G401 (cell line): ENCODE measurements around the gene PSMA4. TPM values are rescaled to one million over a fixed set of nuclear protein-coding genes. Genes with fewer than 3 reads are reported as not detected.
A peak's percentile ranks its signal among the peaks of the same experiment; 100 is the strongest.
"Not testable (repeated sequence)": the region's sequence is repeated elsewhere in the genome, so short reads cannot be mapped to it uniquely, and the experiment has no call there.

Source experiments
- DNase-seq: peaks from one replicate; pipeline ENCODE4 v3.0.0-alpha.2; 2015; ENCODE audit warnings: low spot score
- in situ Hi-C: cut with HindIII; loops from 2 replicates; pipeline ENCODE4 v1.10.0; 2016; ENCODE audit warnings: low sequenced_read_pairs, mixed read lengths
- total RNA-seq: library from RNA; depleted of rRNA; stranded (reverse); fragments of >200 nt; shearing (Covaris generic); gene quantifications from 2 replicates; pipeline ENCODE4 v1.2.3, GENCODE V29; 2014; rRNA removed

The PSMA4 gene
- total RNA-seq: 481 and 600 TPM in 2 replicates

DNA sequence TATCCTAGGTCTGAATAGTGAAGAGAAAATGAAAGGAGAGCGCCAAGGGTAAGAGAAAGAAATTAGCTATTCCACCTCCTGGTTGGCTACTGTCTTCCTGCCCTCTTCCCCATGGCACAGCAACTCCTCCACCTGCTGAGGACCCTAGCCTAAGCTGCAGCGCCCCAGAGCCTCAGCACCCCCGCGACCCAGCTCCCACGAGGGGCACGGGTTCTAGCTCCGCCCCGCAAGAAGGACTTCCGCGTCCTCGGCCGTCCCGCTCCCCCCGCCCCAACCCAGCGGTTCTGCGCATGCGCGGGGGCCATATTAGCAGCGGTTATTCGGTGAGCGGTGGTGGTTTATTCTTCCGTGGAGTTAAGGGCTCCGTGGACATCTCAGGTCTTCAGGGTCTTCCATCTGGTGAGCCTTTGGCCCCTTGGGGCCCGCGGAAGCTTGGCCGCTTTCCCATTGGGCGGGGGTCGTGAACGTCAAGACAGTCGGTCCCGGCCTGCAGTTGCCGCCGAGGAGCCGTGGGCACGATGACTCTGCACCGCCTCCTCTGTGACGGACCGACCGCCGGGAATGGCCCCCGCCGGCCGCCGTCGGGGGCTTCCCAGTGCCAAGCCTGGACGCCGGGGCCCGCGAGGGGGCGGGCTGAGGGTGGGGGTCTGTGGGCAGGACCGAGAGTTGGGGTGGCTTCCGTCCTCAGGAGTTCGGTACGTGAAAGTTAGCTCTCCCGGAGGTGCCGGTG is at the start of gene PSMA4:
PSMA4 (plus strand) TSS at position 304 of the 730 bp plus-strand sequence. CDS start 1,484 bp downstream, outside the sequence.
- in situ Hi-C loops: no loop called here
- peak; percentile 85 for DNase-seq

DNA sequence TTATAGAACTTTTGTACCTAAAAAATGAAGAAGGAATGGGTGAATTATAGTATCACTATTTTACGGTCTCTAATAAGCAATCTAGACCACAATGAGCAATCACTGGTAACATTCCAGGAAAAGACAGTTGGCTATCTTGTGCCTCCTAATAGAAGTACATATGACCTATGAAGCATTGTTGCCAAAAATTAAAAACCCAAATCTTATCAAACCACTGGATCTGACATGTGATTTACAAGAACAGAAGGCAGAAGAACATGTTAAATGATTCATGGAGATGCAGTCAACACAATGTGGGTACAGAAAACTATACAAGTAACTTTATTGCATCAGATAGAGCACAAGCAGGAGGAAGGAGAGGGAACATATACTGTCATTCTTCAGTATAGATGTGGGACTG is 47.4 kb upstream of the PSMA4 start:
- in situ Hi-C loops: no loop called here
- no peak for DNase-seq

DNA sequence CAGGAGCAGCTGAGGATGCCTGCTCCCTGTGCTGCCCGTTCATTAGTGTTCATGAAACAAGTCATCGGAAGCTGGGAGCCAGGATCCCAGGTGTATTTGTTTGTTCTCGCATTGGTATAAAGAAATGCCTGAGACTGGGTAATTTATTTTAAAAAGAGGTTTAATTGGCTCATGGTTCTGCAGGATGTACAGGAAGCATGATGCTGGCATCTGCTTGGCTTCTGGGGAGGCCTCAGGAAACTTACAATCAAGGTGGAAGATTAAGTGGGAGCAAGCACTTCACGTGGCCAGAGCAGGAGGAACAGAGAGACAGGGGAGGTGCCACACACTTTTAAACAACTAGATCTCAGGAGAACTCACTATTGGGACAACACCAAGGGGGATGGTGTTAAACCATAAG is 38.4 kb upstream of the PSMA4 start:
- in situ Hi-C loops: no loop called here
- DNase-seq: no peak

- DNase-seq: no peak
- in situ Hi-C loops: no loop called here
These were observed 37.6 kb upstream of the PSMA4 start for GRCh38 chr15:78502641-78503040.

DNA sequence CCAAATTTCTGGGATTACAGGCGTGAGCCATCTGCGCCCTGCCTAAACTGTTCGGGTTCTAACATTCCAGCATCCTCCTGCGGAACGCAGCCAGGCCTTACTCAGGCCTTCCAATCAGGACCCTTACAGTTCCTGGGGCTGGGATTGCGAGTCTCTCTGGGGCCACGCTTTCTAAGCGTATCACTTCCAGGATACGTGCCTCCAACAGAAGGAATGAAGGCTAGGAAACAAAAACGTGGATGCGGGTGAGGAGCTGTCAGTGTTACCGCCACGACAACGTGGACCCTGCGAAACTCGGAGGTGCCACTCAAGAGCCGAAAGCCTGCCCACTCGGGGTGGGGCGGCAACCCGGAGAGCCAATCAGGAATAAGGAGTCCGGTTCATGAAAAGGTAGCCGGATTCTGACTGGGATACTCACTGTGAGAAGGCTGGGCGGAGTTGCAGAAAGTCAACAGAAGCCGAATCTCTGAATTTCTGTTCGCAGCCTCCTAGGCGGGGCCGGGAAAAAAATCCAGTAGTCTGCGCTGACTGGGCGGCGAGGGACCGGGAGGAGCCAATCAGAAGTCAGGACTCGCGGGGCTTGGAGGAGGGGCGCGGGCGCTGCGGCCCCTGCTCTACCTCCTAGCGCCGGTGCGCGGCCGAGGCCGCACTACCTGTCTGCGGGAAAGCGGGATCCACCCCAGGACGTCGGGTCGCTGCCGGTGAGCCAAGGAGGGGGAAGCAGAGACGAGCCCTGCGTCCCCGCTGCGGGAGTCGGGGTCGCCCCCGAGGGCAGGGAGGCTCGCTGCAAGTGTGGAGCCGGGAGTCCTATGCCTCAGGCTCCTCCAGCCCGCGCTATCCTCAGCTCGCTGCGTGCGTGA is 33.0 kb upstream of the PSMA4 start, which contains the start of gene HYKK:
HYKK (plus strand) TSS at position 607 of the 860 bp plus-strand sequence. CDS start 5,512 bp downstream, outside the sequence.
- in situ Hi-C loops: no loop called here
- peak; percentile 99 for DNase-seq

GRCh38 chr15:78507831-78508160 is 32.4 kb upstream of the PSMA4 start:
- no peak for DNase-seq
- in situ Hi-C loops: no loop called here

DNA sequence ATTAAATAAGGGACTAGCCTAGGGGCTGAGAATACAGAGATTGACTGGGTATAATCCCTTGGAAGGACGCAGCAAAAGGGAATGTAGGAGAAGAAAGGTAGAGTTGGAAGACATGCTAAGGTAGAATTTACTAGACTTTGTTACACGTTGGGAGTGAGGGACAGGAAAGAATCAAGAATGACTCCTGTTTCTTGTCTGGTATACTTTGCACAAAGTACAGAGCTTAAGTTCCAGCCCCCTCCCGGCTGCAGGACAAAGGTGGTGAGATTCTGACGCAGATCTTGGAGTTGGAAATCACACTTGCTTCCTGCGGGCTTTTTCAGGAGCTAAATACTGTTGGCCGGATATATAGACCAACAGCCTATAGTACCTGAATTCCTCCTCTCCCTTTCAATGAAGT is 32.0 kb upstream of the PSMA4 start:
- no peak for DNase-seq
- in situ Hi-C loops: no loop called here

GRCh38 chr15:78509726-78510312 is 30.4 kb upstream of the PSMA4 start:
- in situ Hi-C loops: no loop called here
- no peak for DNase-seq

DNA sequence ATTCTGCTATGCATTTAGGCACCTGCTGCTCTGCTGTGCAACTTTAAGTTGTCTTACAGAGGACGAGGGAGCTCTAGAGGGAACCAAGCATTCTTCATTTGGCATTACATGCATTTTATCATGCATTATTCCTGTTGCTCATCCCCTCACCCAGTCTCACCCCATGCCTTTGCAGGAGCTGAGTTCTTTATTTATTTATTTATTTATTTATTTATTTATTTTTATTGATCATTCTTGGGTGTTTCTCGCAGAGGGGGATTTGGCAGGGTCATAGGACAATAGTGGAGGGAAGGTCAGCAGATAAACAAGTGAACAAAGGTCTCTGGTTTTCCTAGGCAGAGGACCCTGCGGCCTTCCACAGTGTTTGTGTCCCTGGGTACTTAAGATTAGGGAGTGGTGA is 20.2 kb upstream of the PSMA4 start:
- DNase-seq, in situ Hi-C loops: not testable (repeated sequence)

- no peak for DNase-seq
- in situ Hi-C loops: no loop called here
These were observed 16.0 kb upstream of the PSMA4 start for GRCh38 chr15:78524230-78524629.

- no peak for DNase-seq
- in situ Hi-C loops: no loop called here
These were observed 12.9 kb upstream of the PSMA4 start for GRCh38 chr15:78527325-78527724.

DNA sequence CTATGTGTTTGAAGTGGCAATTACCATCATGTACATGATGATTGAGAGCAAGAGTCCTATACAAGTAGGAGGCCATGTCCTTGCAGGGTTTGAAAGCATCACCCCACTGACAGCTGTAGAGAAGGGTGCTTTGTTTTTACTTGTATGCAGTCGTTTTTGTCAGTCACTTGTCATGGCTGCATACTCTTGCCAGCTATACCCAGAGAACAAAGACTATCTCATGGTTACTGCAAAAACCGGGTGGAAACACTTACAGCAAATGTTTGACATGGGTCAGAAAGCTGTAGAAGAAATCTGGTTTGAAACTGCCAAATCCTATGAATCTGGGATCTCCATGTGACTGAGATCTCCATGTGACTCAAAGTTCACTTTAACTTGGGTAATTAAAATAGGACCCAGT is 6.9 kb upstream of the PSMA4 start:
- no peak for DNase-seq
- in situ Hi-C loops: no loop called here

DNA sequence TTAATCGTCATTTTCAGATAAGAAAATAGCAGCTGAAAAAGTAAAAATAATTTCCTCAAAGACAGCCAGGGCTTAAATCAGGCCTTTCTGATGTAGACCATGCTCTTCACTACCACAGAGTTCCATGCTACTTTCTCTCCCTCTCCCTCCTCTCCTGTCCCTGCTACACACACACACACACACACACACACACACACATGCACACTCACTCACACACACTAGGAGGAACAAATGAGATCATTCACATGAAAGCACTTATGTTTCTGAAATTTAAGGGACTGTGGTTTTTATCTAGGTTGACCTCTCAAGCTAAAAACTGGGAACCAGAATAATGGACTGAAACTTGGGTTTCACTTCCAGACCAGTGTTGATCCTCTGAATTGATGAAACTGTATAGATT is 4.1 kb upstream of the PSMA4 start:
- DNase-seq: no peak
- in situ Hi-C loops: no loop called here

DNA sequence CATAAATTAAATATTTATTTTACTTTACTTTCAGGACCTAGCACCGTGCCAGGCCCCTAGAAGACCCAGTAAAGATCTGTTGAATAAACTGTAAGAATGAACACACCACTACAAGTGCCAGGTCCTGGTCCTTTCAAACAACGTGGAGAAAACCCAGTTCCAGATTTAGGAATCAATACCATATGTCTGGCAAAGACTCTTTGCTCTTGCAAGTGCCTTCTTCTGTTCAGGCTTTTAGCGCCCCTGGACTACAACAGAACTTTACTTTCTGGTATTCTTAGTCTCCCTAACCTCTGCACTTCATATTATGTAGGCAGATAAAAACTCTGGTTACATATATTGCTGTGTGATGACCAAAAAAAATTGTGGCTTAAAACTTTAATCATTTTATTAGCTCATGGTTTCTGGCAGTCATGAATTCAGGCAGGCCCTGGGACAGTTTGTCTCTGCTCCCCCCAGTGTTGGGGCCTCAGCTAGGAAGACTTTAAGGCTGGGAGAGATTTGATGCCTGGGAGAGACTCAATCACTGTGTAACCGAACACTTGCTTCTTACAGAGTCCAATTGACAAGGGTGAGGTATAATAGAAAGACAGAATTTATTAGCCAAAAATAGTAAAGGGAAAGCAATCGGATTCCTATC is 2.9 kb upstream of the PSMA4 start:
- no peak for DNase-seq
- in situ Hi-C loops: no loop called here

GRCh38 chr15:78538358-78538757 is 1.9 kb upstream of the PSMA4 start:
- in situ Hi-C loops: no loop called here
- DNase-seq: no peak

DNA sequence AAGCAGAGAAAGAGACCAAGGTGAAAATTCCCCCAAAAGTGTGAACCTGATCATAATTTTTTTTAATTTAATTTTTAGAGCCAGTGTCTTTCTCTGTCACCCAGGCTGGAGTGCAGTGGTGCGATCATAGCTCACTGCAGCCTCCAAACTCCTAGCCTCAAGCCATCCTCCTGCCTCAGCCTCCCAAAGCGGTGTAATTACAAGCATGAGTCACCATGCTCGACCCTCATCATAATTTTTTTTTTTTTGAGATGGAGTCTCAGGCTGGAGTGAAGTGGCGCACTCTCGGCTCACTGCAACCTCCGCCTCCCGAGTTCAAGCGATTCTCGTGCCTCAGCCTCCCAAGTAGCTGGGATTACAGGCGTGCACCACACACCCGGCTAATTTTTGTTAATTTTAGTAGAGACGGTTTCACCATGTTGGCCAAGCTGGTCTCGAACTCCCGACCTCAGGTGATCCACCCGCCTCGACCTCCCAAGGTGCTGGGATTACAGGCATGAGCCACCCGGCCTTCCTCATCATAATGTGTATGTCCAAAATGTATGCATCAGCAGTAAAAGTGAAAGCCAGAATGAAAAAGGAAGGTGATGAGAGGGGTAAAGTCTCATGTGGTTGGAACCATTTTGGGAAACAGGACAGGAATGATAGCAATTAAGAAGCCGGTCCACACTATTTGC is 642 bp upstream of the PSMA4 start:
- in situ Hi-C loops, DNase-seq: not testable (repeated sequence)

GRCh38 chr15:78540871-78541743 is 863 bp downstream of the PSMA4 start:
- in situ Hi-C loops: no loop called here
- DNase-seq: no peak

DNA sequence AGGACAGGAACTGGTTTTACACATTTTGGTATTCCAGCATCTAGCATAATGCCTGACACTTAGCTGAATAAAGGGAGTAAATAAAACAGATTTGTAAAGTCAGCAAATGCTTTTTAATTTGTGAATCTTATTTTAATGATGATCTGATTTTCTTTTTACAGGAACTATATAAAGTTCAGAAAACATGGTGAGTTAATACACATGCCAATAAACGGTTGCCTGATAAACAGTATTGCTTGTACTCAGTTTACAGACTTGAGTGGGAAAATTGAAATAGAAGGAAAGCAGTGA is 1.4 kb downstream of the PSMA4 start:
- in situ Hi-C loops: no loop called here
- no peak for DNase-seq
